OCI-LY7 (cell line): Measurements from ENCODE around the gene AFDN. TPM values are rescaled to one million over a fixed set of nuclear protein-coding genes. Genes with fewer than 3 reads are reported as not detected.

Experiments
- BruUV-seq: library from RNA; stranded (reverse); fragments of 400-500 nt; replicated peaks from 2 replicates; lab custom pipeline; 2021; lab: Mats Ljungman, UMichigan
- CTCF ChIA-PET: fragments of 300-600 bp; sonication (Branson Sonifier 250); formaldehyde crosslinking; loops from one replicate; lab custom pipeline; 2022; ENCODE audit warnings: antibody characterized with exemption; ENCODE audit not compliant: unreplicated experiment; lab: Charles Lee
- POLR2A ChIA-PET: fragments of 300-600 bp; sonication (Branson Sonifier 250); formaldehyde crosslinking; loops from one replicate; lab custom pipeline; 2022; ENCODE audit warnings: antibody characterized with exemption; lab: Charles Lee
- DNase-seq: peaks from one replicate; pipeline ENCODE4 v3.0.0-alpha.2; 2015; ENCODE audit warnings: low spot score
- H2AFZ ChIP-seq: fragments of 200-600 bp; sonication (generic), shearing (Covaris generic); 2 replicates; pipeline ENCODE4 v1.6.1; 2014; ENCODE audit warnings: mild to moderate bottlenecking, antibody characterized with exemption, low read length, moderate library complexity
- H3K27ac ChIP-seq: fragments of 200-600 bp; sonication (generic); 2 replicates; pipeline ENCODE4 v1.5.1; 2014; ENCODE audit warnings: mixed run types, low read depth, mild to moderate bottlenecking, moderate library complexity, low read length, inconsistent platforms; ENCODE audit not compliant: poor library complexity, severe bottlenecking
- H3K36me3 ChIP-seq: fragments of 200-600 bp; sonication (generic); 2 replicates; pipeline ENCODE4 v1.6.1; 2014; ENCODE audit warnings: mild to moderate bottlenecking, antibody characterized with exemption, low read length, moderate library complexity, mixed read lengths; ENCODE audit not compliant: insufficient read depth
- H3K4me1 ChIP-seq: fragments of 200-600 bp; sonication (generic); 2 replicates; pipeline ENCODE4 v1.5.1; 2014; ENCODE audit warnings: mild to moderate bottlenecking, low read length; ENCODE audit not compliant: insufficient read depth, poor library complexity, severe bottlenecking
- H3K4me2 ChIP-seq: fragments of 200-600 bp; sonication (generic); 2 replicates; pipeline ENCODE4 v1.6.1; 2014; ENCODE audit warnings: mild to moderate bottlenecking, low read length
- H3K4me3 ChIP-seq: fragments of 200-600 bp; sonication (generic); 2 replicates; pipeline ENCODE4 v1.5.1; 2014; ENCODE audit warnings: mild to moderate bottlenecking, low read depth, low read length; ENCODE audit not compliant: poor library complexity, severe bottlenecking
- H3K79me2 ChIP-seq: fragments of 200-600 bp; sonication (generic); 2 replicates; pipeline ENCODE4 v1.6.1; 2016; ENCODE audit warnings: low read depth, mild to moderate bottlenecking, low read length, moderate library complexity, mixed read lengths; ENCODE audit not compliant: insufficient read depth
- H3K9me2 ChIP-seq: fragments of 200-600 bp; sonication (generic); 2 replicates; pipeline ENCODE4 v1.6.1; 2016; ENCODE audit warnings: mild to moderate bottlenecking, low read length, mixed read lengths; ENCODE audit not compliant: insufficient read depth
- H3K9me3 ChIP-seq: fragments of 200-600 bp; sonication (generic); 2 replicates; pipeline ENCODE4 v1.6.1; 2014; ENCODE audit warnings: mild to moderate bottlenecking, mixed run types, low read length, mixed read lengths
- H4K20me1 ChIP-seq: fragments of 200-600 bp; sonication (generic); 2 replicates; pipeline ENCODE4 v1.6.1; 2014; ENCODE audit warnings: mild to moderate bottlenecking, antibody characterized with exemption, low read length, moderate library complexity, mixed read lengths; ENCODE audit not compliant: insufficient read depth
- EZH2phosphoT487 ChIP-seq: fragments of 200-600 bp; sonication (generic); IDR thresholded peaks from 2 replicates; pipeline ENCODE4 v1.6.1; 2018; ENCODE audit warnings: low read depth, borderline replicate concordance, mild to moderate bottlenecking, mixed run types, antibody characterized with exemption, low read length, moderate library complexity, mixed read lengths
- intact Hi-C: fragments of 100-400 bp; cut with micrococcal nuclease; formaldehyde crosslinking; loops from one replicate; pipeline ENCODE4 v1.10.0; 2022; ENCODE audit not compliant: unreplicated experiment
- total RNA-seq, 2 experiments: library from RNA; depleted of rRNA in 1 of 2; stranded (reverse); fragments of >200 nt in 1 of 2; shearing (Covaris generic) in 1 of 2; gene quantifications; 2 replicates each; pipeline ENCODE4 v1.2.3, GENCODE V29; 2014 to 2022
- TF ChIP-seq, protein P1 (sequence below): fragments of 200-600 bp; sonication (generic); conservative IDR thresholded peaks from 2 replicates; pipeline ENCODE4 v1.5.1; 2014; ENCODE audit warnings: mild to moderate bottlenecking, antibody characterized with exemption, low read length, moderate library complexity, mixed read lengths

The AFDN gene
- total RNA-seq, 2 experiments from 2014 or later, result 43.6 to 71.6 TPM

DNA sequence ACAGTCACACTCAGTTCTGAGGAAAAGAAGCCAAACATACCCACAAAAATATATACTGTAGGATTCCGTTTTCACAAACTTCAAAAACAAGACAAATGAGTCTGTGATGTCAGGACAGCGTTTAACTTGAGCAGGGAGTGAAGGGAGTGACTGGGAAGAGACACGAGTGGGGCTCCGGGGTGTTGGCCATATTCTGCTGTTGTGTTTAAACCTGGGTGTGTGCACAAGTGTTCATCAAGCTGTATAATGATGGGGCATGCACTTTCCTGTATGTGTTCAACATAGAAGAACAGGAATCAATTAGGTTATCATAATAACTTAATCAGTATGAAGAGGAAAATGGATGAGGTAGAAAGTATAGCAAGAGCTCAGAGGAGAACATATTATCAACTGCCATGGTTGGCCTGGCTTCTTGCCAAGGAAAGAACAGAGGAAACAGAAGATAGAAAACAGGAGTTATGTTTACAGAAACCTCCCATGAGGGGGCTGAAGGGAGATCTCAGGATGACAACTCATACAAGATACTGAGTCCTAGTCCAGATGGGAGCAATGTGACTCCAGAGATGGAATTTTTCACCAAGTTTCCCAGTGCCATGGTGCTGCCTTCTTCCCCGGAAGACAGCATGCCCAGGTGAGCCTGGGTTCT, 15.1 kb upstream of the AFDN start:
- Histone ChIP-seq H3K36me3 (no peaks in the 10 kb centered on the region), H3K4me1 (no peaks in the 10 kb centered on the region), H3K4me3 (no peak overlapping the region), H3K9me3 (no peaks in the 10 kb centered on the region), H3K9me2 (no peaks in the 10 kb centered on the region), H3K27ac (no peak overlapping the region), H4K20me1 (no peaks in the 10 kb centered on the region), H3K79me2 (no peaks in the 10 kb centered on the region), H2AFZ (no peak overlapping the region), H3K4me2 (no peak overlapping the region)
- no peak for DNase-seq
- ChIA-PET CTCF (no interaction called here), POLR2A (no interaction called here)
- no TSS peak for BruUV-seq
- intact Hi-C loops, result no loop called here
- TF ChIP-seq, protein P1, sequence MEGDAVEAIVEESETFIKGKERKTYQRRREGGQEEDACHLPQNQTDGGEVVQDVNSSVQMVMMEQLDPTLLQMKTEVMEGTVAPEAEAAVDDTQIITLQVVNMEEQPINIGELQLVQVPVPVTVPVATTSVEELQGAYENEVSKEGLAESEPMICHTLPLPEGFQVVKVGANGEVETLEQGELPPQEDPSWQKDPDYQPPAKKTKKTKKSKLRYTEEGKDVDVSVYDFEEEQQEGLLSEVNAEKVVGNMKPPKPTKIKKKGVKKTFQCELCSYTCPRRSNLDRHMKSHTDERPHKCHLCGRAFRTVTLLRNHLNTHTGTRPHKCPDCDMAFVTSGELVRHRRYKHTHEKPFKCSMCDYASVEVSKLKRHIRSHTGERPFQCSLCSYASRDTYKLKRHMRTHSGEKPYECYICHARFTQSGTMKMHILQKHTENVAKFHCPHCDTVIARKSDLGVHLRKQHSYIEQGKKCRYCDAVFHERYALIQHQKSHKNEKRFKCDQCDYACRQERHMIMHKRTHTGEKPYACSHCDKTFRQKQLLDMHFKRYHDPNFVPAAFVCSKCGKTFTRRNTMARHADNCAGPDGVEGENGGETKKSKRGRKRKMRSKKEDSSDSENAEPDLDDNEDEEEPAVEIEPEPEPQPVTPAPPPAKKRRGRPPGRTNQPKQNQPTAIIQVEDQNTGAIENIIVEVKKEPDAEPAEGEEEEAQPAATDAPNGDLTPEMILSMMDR, result no peak
- no peak for TF ChIP-seq EZH2phosphoT487

DNA sequence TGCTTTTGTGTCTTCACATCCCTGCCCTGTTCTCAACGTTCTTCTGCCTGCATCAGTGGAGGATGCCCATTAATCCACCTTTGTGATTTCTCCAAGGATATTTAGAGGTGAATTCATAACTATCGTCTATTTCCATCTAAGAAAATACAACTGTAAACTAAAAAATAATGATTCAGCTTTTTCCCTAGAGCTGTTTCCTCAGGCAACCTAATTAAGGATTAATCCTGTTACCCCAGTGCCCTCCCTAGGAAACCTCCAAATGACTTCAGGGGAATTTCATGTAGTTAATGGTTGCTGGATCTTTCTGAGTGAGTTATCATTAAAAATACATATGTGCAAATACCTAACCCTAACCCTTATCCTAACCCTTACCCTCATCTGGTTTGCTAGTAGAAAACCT, 14.6 kb upstream of the AFDN start:
- no peaks in the 10 kb centered on the region for H3K36me3 ChIP-seq
- CTCF ChIA-PET, result no interaction called here
- no peaks in the 10 kb centered on the region for H3K79me2 ChIP-seq
- POLR2A ChIA-PET, result no interaction called here
- no peaks in the 10 kb centered on the region for H3K9me2 ChIP-seq
- no peak overlapping the region for H2AFZ ChIP-seq
- no peaks in the 10 kb centered on the region for H3K9me3 ChIP-seq
- intact Hi-C loops, result no loop called here
- DNase-seq, result no peak
- no peaks in the 10 kb centered on the region for H3K4me1 ChIP-seq
- H3K4me2 ChIP-seq, result no peak overlapping the region
- H3K4me3 ChIP-seq, result no peak overlapping the region
- BruUV-seq, result no TSS peak
- no peak overlapping the region for H3K27ac ChIP-seq
- TF ChIP-seq, protein P1, result no peak
- no peaks in the 10 kb centered on the region for H4K20me1 ChIP-seq

DNA sequence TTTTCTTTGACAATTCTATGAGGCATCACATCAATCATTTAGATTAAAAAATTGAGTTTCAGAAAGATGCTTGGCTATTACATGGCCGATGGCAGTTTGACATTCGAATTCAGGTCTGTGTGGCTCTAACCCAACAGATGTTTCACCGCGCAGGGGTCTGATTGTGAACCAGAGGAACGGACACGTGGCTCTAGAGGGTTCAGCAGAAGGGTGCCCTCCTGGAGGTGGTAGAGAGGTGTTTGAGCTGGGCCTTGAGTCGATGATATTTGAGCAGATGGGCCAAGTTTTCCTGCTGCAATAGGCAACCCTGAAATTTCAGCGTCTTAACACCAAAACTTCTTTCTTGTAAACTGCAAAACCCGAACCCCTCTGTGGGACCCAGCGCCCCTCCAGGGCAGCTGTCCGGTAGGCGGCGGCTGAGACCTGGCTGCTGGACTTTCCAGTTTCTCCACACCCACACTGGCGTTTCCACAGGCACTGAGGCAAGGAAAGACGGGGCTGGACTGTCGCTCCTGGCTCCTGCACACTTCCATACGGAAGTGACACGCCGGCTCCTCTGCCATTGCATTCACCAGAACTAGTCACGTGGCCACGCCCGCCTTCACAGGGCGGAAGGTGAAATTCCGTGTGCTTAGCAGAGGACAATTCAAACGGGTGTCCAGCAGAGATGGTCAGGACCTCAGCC, 11.3 kb upstream of the AFDN start:
- Histone ChIP-seq H3K9me2 (no peaks in the 10 kb centered on the region), H3K9me3 (no peaks in the 10 kb centered on the region), H4K20me1 (no peaks in the 10 kb centered on the region), H3K79me2 (no peaks in the 10 kb centered on the region), H3K36me3 (no peaks in the 10 kb centered on the region), H3K27ac (no peak overlapping the region), H3K4me2 (no peak overlapping the region), H3K4me1 (no peaks in the 10 kb centered on the region), H3K4me3 (no peak overlapping the region), H2AFZ (no peak overlapping the region)
- intact Hi-C loops, result no loop called here
- no peak for DNase-seq
- ChIA-PET CTCF (no interaction called here), POLR2A (interaction anchor here (0.6 to 0.7 kb wide), 2 partner anchors 136 to 373 kb away, joined by 3 to 7 read pairs; no protein-coding TSS in a partner anchor)
- BruUV-seq, result no TSS peak
- TF ChIP-seq, protein P1, result no peak
- TF ChIP-seq EZH2phosphoT487, result no peak
